ENCODE data around the gene TPRN.

DNA sequence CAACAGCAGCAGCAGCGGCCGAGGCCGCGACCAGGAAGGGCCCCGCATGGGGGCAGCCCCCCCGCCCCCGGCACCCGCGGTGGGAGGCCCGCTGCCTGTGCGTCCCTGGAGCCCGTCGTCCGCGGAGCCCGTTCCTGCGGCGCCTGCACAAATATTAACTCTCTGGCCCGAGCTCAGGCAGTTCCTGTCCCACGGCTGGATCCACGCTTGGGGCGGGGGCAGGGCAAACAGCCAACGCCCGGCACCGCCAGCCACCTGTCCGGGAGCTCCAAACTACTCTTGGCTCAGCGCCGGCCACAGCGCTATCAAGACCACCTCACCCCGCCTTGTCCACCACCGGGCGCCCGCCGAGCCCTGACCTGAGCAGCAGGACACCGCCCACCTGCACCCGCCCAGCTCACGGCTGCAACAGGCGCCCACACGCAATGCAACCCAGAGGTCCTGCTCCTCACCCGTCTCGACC lies 30.6 kb downstream of the TPRN start, which contains the start of gene LRRC26:
- TF ChIP-seq POLR2A (IDR thresholded peaks at IDR 0.05; ENCODE audit: low read depth, low read length): no peak
- no peak for TF ChIP-seq TAF1 (IDR thresholded peaks at IDR 0.05; ENCODE audit: low read depth, low read length)
- TF ChIP-seq POLR2AphosphoS5 (IDR thresholded peaks at IDR 0.05; ENCODE audit: low read depth, low read length): no peak
- no peak for TF ChIP-seq SPI1 (IDR thresholded peaks at IDR 0.05; ENCODE audit: low read depth, low read length)
- no peak for TF ChIP-seq PAX5 (IDR thresholded peaks at IDR 0.05; ENCODE audit: insufficient read depth, low read length, severe bottlenecking)

All from GM12891 (cell line).